ENCODE results near the gene AFF3. TPM values are rescaled to one million over a fixed set of nuclear protein-coding genes. Genes with fewer than 3 reads are reported as not detected.

The AFF3 gene
- total and polyA plus RNA-seq, 7 experiments from 2014 or later, result 3.0 to 24.1 (median 19.8) TPM

- no peak overlapping the region for H3K27ac Mint-ChIP-seq
- Histone ChIP-seq H3K4me1 (ENCODE audit: control insufficient read depth in 2 of 2, insufficient read depth in 2 of 2, low read length in 2 of 2) (no peaks in the 10 kb centered on the region), H3K36me3 (ENCODE audit: control insufficient read depth in 2 of 3, insufficient read depth in 3 of 3, low read length in 3 of 3) (peaks cover 0 to 11% (median 0%) of the 10 kb centered on the region in 3 experiments), H3K27me3 (ENCODE audit: control insufficient read depth in 2 of 2, insufficient read depth in 2 of 2, low read length in 2 of 2) (no peaks in the 10 kb centered on the region), H3K4me3 (ENCODE audit: low read length) (no peak overlapping the region), H3K9me3 (ENCODE audit: control insufficient read depth in 2 of 3, low read length in 3 of 3) (no peaks in the 10 kb centered on the region), H3K27ac (ENCODE audit: low read depth, low read length) (no peak overlapping the region)
- H3K27me3 Mint-ChIP-seq, result peaks cover 0 to 6% (median 0%) of the 10 kb centered on the region in 5 donors
- ATAC-seq, result no peak
- ChIA-PET POLR2A (no interaction called here), CTCF (interaction anchor here (2.7 kb wide), 1 partner anchor 12 kb away, joined by 12 read pairs; no protein-coding TSS in a partner anchor)
- no peak overlapping the region for H3K4me3 Mint-ChIP-seq
- DNase-seq, result no peak
- H3K9me3 Mint-ChIP-seq, result peaks cover 0 to 3% (median 0%) of the 10 kb centered on the region in 11 donors
- H3K4me1 Mint-ChIP-seq, result no peaks in the 10 kb centered on the region
- intact Hi-C loops (cut with micrococcal nuclease), result no loop called here
- H3K36me3 Mint-ChIP-seq, result peaks cover 0 to 24% (median 5%) of the 10 kb centered on the region in 5 donors
Measured at GRCh38 chr2:99571533-99571932, 570.9 kb downstream of the AFF3 start.

- ATAC-seq (no peak), DNase-seq (no peak)
- Mint-ChIP-seq H3K4me3 (no peak overlapping the region), H3K9me3 (peaks cover 0 to 3% (median 0%) of the 10 kb centered on the region in 11 donors), H3K27me3 (peaks cover 0 to 6% (median 0%) of the 10 kb centered on the region in 5 donors), H3K27ac (no peak overlapping the region), H3K36me3 (peaks cover 0 to 24% (median 5%) of the 10 kb centered on the region in 5 donors), H3K4me1 (no peaks in the 10 kb centered on the region)
- ChIA-PET CTCF (interaction anchor here (2.7 kb wide), 1 partner anchor 12 kb away, joined by 12 read pairs; no protein-coding TSS in a partner anchor), POLR2A (no interaction called here)
- peaks cover 0 to 11% (median 0%) of the 10 kb centered on the region in 3 experiments for H3K36me3 ChIP-seq (ENCODE audit: control insufficient read depth in 2 of 3, insufficient read depth in 3 of 3, low read length in 3 of 3)
- intact Hi-C loops (cut with micrococcal nuclease), result no loop called here
- H3K27me3 ChIP-seq (ENCODE audit: control insufficient read depth in 2 of 2, insufficient read depth in 2 of 2, low read length in 2 of 2), result no peaks in the 10 kb centered on the region
- H3K4me3 ChIP-seq (ENCODE audit: low read length), result no peak overlapping the region
- H3K9me3 ChIP-seq (ENCODE audit: control insufficient read depth in 2 of 3, low read length in 3 of 3), result no peaks in the 10 kb centered on the region
- H3K4me1 ChIP-seq (ENCODE audit: control insufficient read depth in 2 of 2, insufficient read depth in 2 of 2, low read length in 2 of 2), result no peaks in the 10 kb centered on the region
- no peak overlapping the region for H3K27ac ChIP-seq (ENCODE audit: low read depth, low read length)
Measured at GRCh38 chr2:99571021-99571420, 571.4 kb downstream of the AFF3 start.

GRCh38 chr2:99569386-99569785, 573.0 kb downstream of the AFF3 start:
- Mint-ChIP-seq H3K27me3 (peaks cover 0 to 6% (median 0%) of the 10 kb centered on the region in 5 donors), H3K4me3 (no peak overlapping the region), H3K4me1 (no peaks in the 10 kb centered on the region), H3K36me3 (peaks cover 0 to 24% (median 5%) of the 10 kb centered on the region in 5 donors), H3K9me3 (peaks cover 0 to 3% (median 0%) of the 10 kb centered on the region in 11 donors), H3K27ac (no peak overlapping the region)
- CTCF ChIA-PET, result no interaction called here
- H3K4me1 ChIP-seq (ENCODE audit: control insufficient read depth in 2 of 2, insufficient read depth in 2 of 2, low read length in 2 of 2), result no peaks in the 10 kb centered on the region
- no peak for ATAC-seq
- no peaks in the 10 kb centered on the region for H3K9me3 ChIP-seq (ENCODE audit: control insufficient read depth in 2 of 3, low read length in 3 of 3)
- no peaks in the 10 kb centered on the region for H3K27me3 ChIP-seq (ENCODE audit: control insufficient read depth in 2 of 2, insufficient read depth in 2 of 2, low read length in 2 of 2)
- intact Hi-C loops (cut with micrococcal nuclease), result no loop called here
- POLR2A ChIA-PET, result no interaction called here
- H3K36me3 ChIP-seq (ENCODE audit: control insufficient read depth in 2 of 3, insufficient read depth in 3 of 3, low read length in 3 of 3), result peaks cover 0 to 11% (median 0%) of the 10 kb centered on the region in 3 experiments
- no peak for DNase-seq
- no peak overlapping the region for H3K4me3 ChIP-seq (ENCODE audit: low read length)
- no peak overlapping the region for H3K27ac ChIP-seq (ENCODE audit: low read depth, low read length)

- no peak overlapping the region for H3K27ac Mint-ChIP-seq
- CTCF ChIA-PET, result no interaction called here
- POLR2A ChIA-PET, result no interaction called here
- no peaks in the 10 kb centered on the region for H3K4me1 Mint-ChIP-seq
- Histone ChIP-seq H3K36me3 (ENCODE audit: control insufficient read depth in 2 of 3, insufficient read depth in 3 of 3, low read length in 3 of 3) (peaks cover 0 to 9% (median 0%) of the 10 kb centered on the region in 3 experiments), H3K4me1 (ENCODE audit: control insufficient read depth in 2 of 2, insufficient read depth in 2 of 2, low read length in 2 of 2) (no peaks in the 10 kb centered on the region), H3K4me3 (ENCODE audit: low read length) (no peak overlapping the region), H3K27ac (ENCODE audit: low read depth, low read length) (no peak overlapping the region), H3K27me3 (ENCODE audit: control insufficient read depth in 2 of 2, insufficient read depth in 2 of 2, low read length in 2 of 2) (no peaks in the 10 kb centered on the region), H3K9me3 (ENCODE audit: control insufficient read depth in 2 of 3, low read length in 3 of 3) (no peaks in the 10 kb centered on the region)
- peaks cover 0 to 3% (median 0%) of the 10 kb centered on the region in 5 donors for H3K27me3 Mint-ChIP-seq
- peaks cover 0 to 9% (median 5%) of the 10 kb centered on the region in 5 donors for H3K36me3 Mint-ChIP-seq
- H3K4me3 Mint-ChIP-seq, result no peak overlapping the region
- ATAC-seq (no peak), DNase-seq (no peak)
- peaks cover 0 to 3% (median 0%) of the 10 kb centered on the region in 11 donors for H3K9me3 Mint-ChIP-seq
- intact Hi-C loops (cut with micrococcal nuclease), result no loop called here
Measured at GRCh38 chr2:99565227-99565626, 577.2 kb downstream of the AFF3 start.

- Mint-ChIP-seq H3K4me3 (no peak overlapping the region), H3K9me3 (peaks cover 0 to 3% (median 0%) of the 10 kb centered on the region in 11 donors), H3K27ac (peak overlapping the region in 1 of 9 donors; percentile 1), H3K4me1 (peaks cover 0 to 4% (median 0%) of the 10 kb centered on the region in 7 donors), H3K36me3 (peaks cover 0 to 6% (median 4%) of the 10 kb centered on the region in 5 donors), H3K27me3 (peaks cover 0 to 9% (median 0%) of the 10 kb centered on the region in 5 donors)
- CTCF ChIA-PET, result no interaction called here
- no peaks in the 10 kb centered on the region for H3K27me3 ChIP-seq (ENCODE audit: control insufficient read depth in 2 of 2, insufficient read depth in 2 of 2, low read length in 2 of 2)
- no peak overlapping the region for H3K4me3 ChIP-seq (ENCODE audit: low read length)
- H3K9me3 ChIP-seq (ENCODE audit: control insufficient read depth in 2 of 3, low read length in 3 of 3), result no peaks in the 10 kb centered on the region
- H3K4me1 ChIP-seq (ENCODE audit: control insufficient read depth in 2 of 2, insufficient read depth in 2 of 2, low read length in 2 of 2), result no peaks in the 10 kb centered on the region
- POLR2A ChIA-PET, result no interaction called here
- no peaks in the 10 kb centered on the region for H3K36me3 ChIP-seq (ENCODE audit: control insufficient read depth in 2 of 3, insufficient read depth in 3 of 3, low read length in 3 of 3)
- DNase-seq, result no peak
- no peak for ATAC-seq
- intact Hi-C loops (cut with micrococcal nuclease), result no loop called here
- no peak overlapping the region for H3K27ac ChIP-seq (ENCODE audit: low read depth, low read length)
Measured at GRCh38 chr2:99562516-99562915, 579.9 kb downstream of the AFF3 start.

- no peak overlapping the region for H3K27ac ChIP-seq (ENCODE audit: low read depth, low read length)
- peaks cover 0 to 3% (median 0%) of the 10 kb centered on the region in 5 donors for H3K36me3 Mint-ChIP-seq
- no peak for ATAC-seq
- H3K27me3 ChIP-seq (ENCODE audit: control insufficient read depth in 2 of 2, insufficient read depth in 2 of 2, low read length in 2 of 2), result no peaks in the 10 kb centered on the region
- no peaks in the 10 kb centered on the region for H3K36me3 ChIP-seq (ENCODE audit: control insufficient read depth in 2 of 3, insufficient read depth in 3 of 3, low read length in 3 of 3)
- peaks cover 0 to 4% (median 0%) of the 10 kb centered on the region in 7 donors for H3K4me1 Mint-ChIP-seq
- no peak overlapping the region for H3K4me3 Mint-ChIP-seq
- intact Hi-C loops (cut with micrococcal nuclease), result no loop called here
- H3K27me3 Mint-ChIP-seq, result peaks cover 0 to 9% (median 0%) of the 10 kb centered on the region in 5 donors
- CTCF ChIA-PET, result no interaction called here
- POLR2A ChIA-PET, result no interaction called here
- H3K4me1 ChIP-seq (ENCODE audit: control insufficient read depth in 2 of 2, insufficient read depth in 2 of 2, low read length in 2 of 2), result no peaks in the 10 kb centered on the region
- DNase-seq, result no peak
- H3K9me3 Mint-ChIP-seq, result no peaks in the 10 kb centered on the region
- H3K4me3 ChIP-seq (ENCODE audit: low read length), result no peak overlapping the region
- peak overlapping the region in 2 of 9 donors; percentile 1 to 4 for H3K27ac Mint-ChIP-seq
- no peaks in the 10 kb centered on the region for H3K9me3 ChIP-seq (ENCODE audit: control insufficient read depth in 2 of 3, low read length in 3 of 3)
Measured at GRCh38 chr2:99561804-99562203, 580.6 kb downstream of the AFF3 start.
